Endothelial cell of umbilical vein (primary cell): ENCODE measurements around the gene ACTN1. TPM values are rescaled to one million over a fixed set of nuclear protein-coding genes. Genes with fewer than 3 reads are reported as not detected.

Experiments
- BruUV-seq: library from RNA; stranded (reverse); fragments of 400-500 nt; replicated peaks from 2 replicates; lab custom pipeline; 2021; lab: Mats Ljungman, UMichigan
- CTCF ChIA-PET: fragments of 300-600, 350-600 bp; sonication (Branson Sonifier 250); formaldehyde crosslinking; loops from one replicate; lab custom pipeline; 2021; ENCODE audit warnings: antibody characterized with exemption, inconsistent platforms; lab: Charles Lee
- POLR2A ChIA-PET: fragments of 300-600, 350-600 bp; sonication (Branson Sonifier 250); formaldehyde crosslinking; loops from one replicate; lab custom pipeline; 2021; ENCODE audit warnings: antibody characterized with exemption, inconsistent platforms; lab: Charles Lee
- DNase-seq: peaks from one replicate; pipeline ENCODE4 v3.0.0-alpha.2; 2011; ENCODE audit warnings: low read depth, low spot score
- FAIRE-seq: peaks from 2 replicates; lab custom pipeline; 2011; peaks lifted over from hg19 to GRCh38; lab: Jason Lieb, UNC
- H2AFZ ChIP-seq: 2 replicates; pipeline ENCODE4 v1.6.0; 2012; ENCODE audit warnings: low read depth, low read length, control low read depth, inconsistent platforms
- H3K27ac ChIP-seq: 2 replicates; pipeline ENCODE4 v1.5.1; 2011; ENCODE audit warnings: low read depth, mild to moderate bottlenecking, control low read depth, low read length, moderate library complexity; ENCODE audit not compliant: insufficient read depth
- H3K27me3 ChIP-seq, 2 experiments: 2 replicates each; pipeline versions ENCODE4 v1.6.0 to v1.6.1; 2011; ENCODE audit warnings: low read length in 2 of 2, mixed read lengths in 1 of 2; ENCODE audit not compliant: control insufficient read depth in 2 of 2, insufficient read depth in 2 of 2
- H3K36me3 ChIP-seq, 2 experiments: 2 replicates in 1 of 2; 3 replicates in 1 of 2; pipeline ENCODE4 v1.5.1; 2011; ENCODE audit warnings: low read length in 2 of 2, mild to moderate bottlenecking in 1 of 2, moderate library complexity in 1 of 2; ENCODE audit not compliant: control insufficient read depth in 2 of 2, insufficient read depth in 2 of 2; ENCODE audit errors: extremely low read depth in 1 of 2
- H3K4me1 ChIP-seq: 3 replicates; pipeline ENCODE4 v1.5.1; 2011; ENCODE audit warnings: mild to moderate bottlenecking, low read length; ENCODE audit not compliant: control insufficient read depth, insufficient read depth; ENCODE audit errors: extremely low read depth
- H3K4me2 ChIP-seq: 2 replicates; pipeline ENCODE4 v1.6.1; 2011; ENCODE audit warnings: low read length, control low read depth, mixed read lengths; ENCODE audit not compliant: insufficient read depth
- H3K4me3 ChIP-seq, 3 experiments: fragments of 200-600 bp in 1 of 3; sonication (generic), shearing (Covaris generic) in 1 of 3; replicated peaks in 1 of 3; 2 replicates each; pipeline ENCODE4 v1.5.1; 2011 to 2016; ENCODE audit warnings: control low read depth in 3 of 3, low read length in 3 of 3, mild to moderate bottlenecking in 2 of 3, inconsistent platforms in 1 of 3, low read depth in 1 of 3, moderate library complexity in 1 of 3; ENCODE audit not compliant: insufficient read depth in 1 of 3
- H3K79me2 ChIP-seq: 2 replicates; pipeline ENCODE4 v1.6.0; 2012; ENCODE audit warnings: low read length, inconsistent platforms; ENCODE audit not compliant: control insufficient read depth, insufficient read depth
- H3K9ac ChIP-seq: replicated peaks from 2 replicates; pipeline ENCODE3; 2011; ENCODE audit warnings: low read length, control low read depth; ENCODE audit not compliant: insufficient read depth; ENCODE audit errors: extremely low read depth
- H3K9me1 ChIP-seq: replicated peaks from 3 replicates; pipeline ENCODE4 v1.6.0; 2011; ENCODE audit warnings: mild to moderate bottlenecking, low read length; ENCODE audit not compliant: control insufficient read depth, insufficient read depth; ENCODE audit errors: extremely low read depth
- H3K9me3 ChIP-seq: replicated peaks from 2 replicates; pipeline ENCODE4 v1.5.1; 2012; ENCODE audit warnings: low read length, inconsistent platforms; ENCODE audit not compliant: control insufficient read depth, insufficient read depth
- H4K20me1 ChIP-seq: replicated peaks from 2 replicates; pipeline ENCODE3; 2011; ENCODE audit warnings: mild to moderate bottlenecking, low read length; ENCODE audit not compliant: control insufficient read depth, insufficient read depth; ENCODE audit errors: extremely low read depth
- EZH2 ChIP-seq: IDR thresholded peaks from 2 replicates; pipeline ENCODE4 v1.6.1; 2012; ENCODE audit warnings: borderline replicate concordance, low read depth, mild to moderate bottlenecking, moderate library complexity, low read length, inconsistent platforms; ENCODE audit not compliant: severe bottlenecking
- FOS ChIP-seq: IDR thresholded peaks from 2 replicates; pipeline ENCODE4 v1.6.1; 2011; ENCODE audit warnings: mild to moderate bottlenecking, low read length, moderate library complexity, borderline replicate concordance; ENCODE audit not compliant: insufficient read depth
- dilution Hi-C: fragments of 300-500 bp; cut with MboI; formaldehyde crosslinking; loops from one replicate; pipeline ENCODE4 v1.15.0; 2019; ENCODE audit warnings: low sequenced_read_pairs; ENCODE audit not compliant: extremely low pct_ligation_motif_present
- intact Hi-C: fragments of 100-400 bp; cut with micrococcal nuclease; formaldehyde crosslinking; loops from one replicate; pipeline ENCODE4 v1.10.0; 2022
- polyA plus RNA-seq, 4 experiments: library from polyadenylated mRNA; depleted of rRNA in 3 of 4; stranded (reverse) in 3 of 4; unstranded in 1 of 4; fragments of >200 nt; gene quantifications; 2 replicates each; pipeline versions ENCODE4 v1.2.1 to v1.2.3, GENCODE V29; 2011 to 2012; ENCODE audit warnings: missing spikeins in 1 of 4
- total RNA-seq: library from RNA; stranded (reverse); gene quantifications from 2 replicates; pipeline ENCODE4 v1.2.3, GENCODE V29; 2021
- TF ChIP-seq, protein P1 (sequence below): IDR thresholded peaks from 2 replicates; pipeline ENCODE4 v1.6.1; 2011; ENCODE audit not compliant: insufficient read depth, insufficient read length

Gene ACTN1
- total and polyA plus RNA-seq, 2 donors (not counting 3 experiments of a cell fraction or from before 2014, with no cell fraction given): 442 to 463 TPM

DNA sequence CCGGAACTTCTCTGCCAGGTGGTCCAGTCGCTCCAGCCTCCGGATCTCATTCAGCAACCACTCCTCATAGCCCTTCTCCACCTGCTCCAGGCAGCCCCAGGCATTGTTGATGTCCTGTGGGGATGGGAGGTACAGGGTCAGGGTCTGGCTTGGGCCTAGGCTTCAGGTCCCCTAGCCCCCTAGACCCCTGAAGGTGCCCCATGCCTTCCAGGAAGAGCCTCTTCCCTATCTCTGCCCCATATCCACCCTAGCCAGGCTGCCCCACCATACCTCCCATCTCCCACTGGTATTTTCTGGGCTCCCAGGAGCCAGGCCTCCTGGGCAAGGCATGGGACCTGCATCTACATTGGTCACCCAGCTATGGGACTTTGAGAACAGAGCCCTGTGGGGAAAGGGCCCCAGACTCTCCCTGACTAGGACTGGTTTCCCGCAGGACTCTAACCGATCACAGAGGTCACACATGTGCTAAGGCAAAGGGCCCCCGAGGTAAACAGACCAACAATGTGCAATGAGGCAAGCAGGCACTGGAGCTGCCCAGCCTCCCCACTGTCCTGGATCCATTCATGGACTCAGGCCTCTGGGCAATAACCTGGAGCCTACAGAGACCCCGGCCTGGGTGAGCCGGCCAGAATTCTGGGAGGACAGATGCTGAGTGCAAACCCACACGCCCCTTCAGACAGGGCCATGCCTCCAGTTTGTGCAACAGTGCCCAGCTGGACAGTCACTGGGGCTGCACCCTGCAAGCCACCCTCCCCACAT, 88.8 kb downstream of the ACTN1 start:
- peaks cover 55 to 62% of the 10 kb centered on the region in 2 experiments for H3K36me3 ChIP-seq
- ChIA-PET POLR2A (no interaction called here), CTCF (no interaction called here)
- H3K9me3 ChIP-seq: no peaks in the 10 kb centered on the region
- H3K9me1 ChIP-seq: no peaks in the 10 kb centered on the region
- no peaks in the 10 kb centered on the region for H3K27me3 ChIP-seq
- H4K20me1 ChIP-seq: no peaks in the 10 kb centered on the region
- BruUV-seq: no TSS peak
- no peak overlapping the region for H2AFZ ChIP-seq
- H3K4me2 ChIP-seq: no peak overlapping the region
- no peak for TF ChIP-seq FOS
- TF ChIP-seq, protein P1, sequence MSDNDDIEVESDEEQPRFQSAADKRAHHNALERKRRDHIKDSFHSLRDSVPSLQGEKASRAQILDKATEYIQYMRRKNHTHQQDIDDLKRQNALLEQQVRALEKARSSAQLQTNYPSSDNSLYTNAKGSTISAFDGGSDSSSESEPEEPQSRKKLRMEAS: no peak
- no peak overlapping the region for H3K27ac ChIP-seq
- DNase-seq (no peak), FAIRE-seq (no peak)
- no peak overlapping the region for H3K4me3 ChIP-seq
- no peak overlapping the region for H3K9ac ChIP-seq
- peaks cover 18% of the 10 kb centered on the region for H3K4me1 ChIP-seq
- dilution Hi-C loops: no loop called here
- intact Hi-C loops: no loop called here
- H3K79me2 ChIP-seq: peaks cover 10% of the 10 kb centered on the region

DNA sequence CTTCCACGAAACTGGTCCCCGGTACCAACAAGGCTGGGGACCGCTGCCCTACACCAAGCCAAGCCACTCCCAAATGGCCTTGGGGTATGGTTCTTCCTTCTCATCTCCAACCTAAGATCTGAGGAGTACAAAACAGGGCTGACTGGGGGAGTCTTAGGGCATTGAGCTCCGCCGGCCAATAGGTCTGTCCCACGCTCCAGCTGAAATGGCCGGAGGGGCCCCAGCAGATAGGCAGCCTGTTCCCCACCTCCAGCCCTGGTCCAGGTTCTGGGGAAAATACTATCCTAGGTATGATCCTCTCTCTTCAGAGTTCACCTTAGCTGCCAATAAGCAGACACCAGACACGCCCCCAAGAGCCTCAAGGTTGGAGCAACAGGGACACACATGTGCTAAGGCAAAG, 90.2 kb downstream of the ACTN1 start:
- no peak overlapping the region for H3K4me3 ChIP-seq
- no peak overlapping the region for H2AFZ ChIP-seq
- H3K36me3 ChIP-seq: peaks cover 59 to 74% of the 10 kb centered on the region in 2 experiments
- TF ChIP-seq EZH2: no peak
- intact Hi-C loops (no loop called here), dilution Hi-C loops (no loop called here)
- BruUV-seq: no TSS peak
- no peak overlapping the region for H3K27ac ChIP-seq
- no peaks in the 10 kb centered on the region for H3K9me1 ChIP-seq
- H3K4me2 ChIP-seq: no peak overlapping the region
- H3K9me3 ChIP-seq: no peaks in the 10 kb centered on the region
- ChIA-PET CTCF (interaction anchor here (1.4 kb wide), 1 partner anchor 13 kb away, joined by 3 read pairs; no protein-coding TSS in a partner anchor), POLR2A (no interaction called here)
- H3K27me3 ChIP-seq: no peaks in the 10 kb centered on the region
- no peak overlapping the region for H3K9ac ChIP-seq
- H3K4me1 ChIP-seq: peaks cover 6% of the 10 kb centered on the region
- H3K79me2 ChIP-seq: peaks cover 10% of the 10 kb centered on the region
- no peaks in the 10 kb centered on the region for H4K20me1 ChIP-seq
- DNase-seq: no peak
- no peak for FAIRE-seq
